Astrocyte (in vitro differentiated cells and primary cell): ENCODE measurements around the gene HECTD4.

Experiments
- EZH2 ChIP-seq: IDR thresholded peaks from 2 replicates; pipeline ENCODE4 v1.6.1; 2012; ENCODE audit warnings: mild to moderate bottlenecking, low read length, inconsistent platforms; ENCODE audit not compliant: insufficient read depth
- TF ChIP-seq, protein P1 (sequence below): IDR thresholded peaks from 2 replicates; pipeline ENCODE4 v1.5.1; 2011; ENCODE audit warnings: low read depth, mild to moderate bottlenecking, inconsistent platforms, low read length, moderate library complexity; ENCODE audit not compliant: insufficient read depth

DNA sequence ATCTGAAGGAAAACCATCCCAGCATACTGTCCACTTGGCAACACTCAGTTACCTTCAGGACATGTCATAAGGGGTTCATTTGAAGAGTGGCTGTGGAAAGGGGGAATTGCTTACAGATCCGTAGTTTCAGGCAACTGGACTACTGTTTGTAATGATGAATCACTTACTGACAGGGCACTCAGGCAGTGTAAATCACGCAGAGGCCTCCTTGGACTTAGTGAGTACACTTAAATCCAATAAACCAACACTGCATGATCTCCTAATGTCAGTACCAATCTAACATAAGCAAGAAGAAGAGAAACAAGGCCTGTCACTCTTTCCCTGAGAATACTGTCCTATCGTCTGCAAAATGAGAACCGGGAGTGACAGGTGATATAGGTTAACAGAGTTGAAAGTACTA, 152.1 kb downstream of the HECTD4 start:
- TF ChIP-seq, protein P1, sequence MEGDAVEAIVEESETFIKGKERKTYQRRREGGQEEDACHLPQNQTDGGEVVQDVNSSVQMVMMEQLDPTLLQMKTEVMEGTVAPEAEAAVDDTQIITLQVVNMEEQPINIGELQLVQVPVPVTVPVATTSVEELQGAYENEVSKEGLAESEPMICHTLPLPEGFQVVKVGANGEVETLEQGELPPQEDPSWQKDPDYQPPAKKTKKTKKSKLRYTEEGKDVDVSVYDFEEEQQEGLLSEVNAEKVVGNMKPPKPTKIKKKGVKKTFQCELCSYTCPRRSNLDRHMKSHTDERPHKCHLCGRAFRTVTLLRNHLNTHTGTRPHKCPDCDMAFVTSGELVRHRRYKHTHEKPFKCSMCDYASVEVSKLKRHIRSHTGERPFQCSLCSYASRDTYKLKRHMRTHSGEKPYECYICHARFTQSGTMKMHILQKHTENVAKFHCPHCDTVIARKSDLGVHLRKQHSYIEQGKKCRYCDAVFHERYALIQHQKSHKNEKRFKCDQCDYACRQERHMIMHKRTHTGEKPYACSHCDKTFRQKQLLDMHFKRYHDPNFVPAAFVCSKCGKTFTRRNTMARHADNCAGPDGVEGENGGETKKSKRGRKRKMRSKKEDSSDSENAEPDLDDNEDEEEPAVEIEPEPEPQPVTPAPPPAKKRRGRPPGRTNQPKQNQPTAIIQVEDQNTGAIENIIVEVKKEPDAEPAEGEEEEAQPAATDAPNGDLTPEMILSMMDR, result no peak
- no peak for TF ChIP-seq EZH2
